ENCODE data around the gene ACAD9. TPM values are rescaled to one million over a fixed set of nuclear protein-coding genes. Genes with fewer than 3 reads are reported as not detected.
A peak's percentile ranks its signal among the peaks of the same experiment; 100 is the strongest.

The ACAD9 gene
- total RNA-seq, 1 donor from 2014 or later = 42.3 TPM

- DNase-seq (ENCODE audit: low read depth) = no peak
Measured at GRCh38 chr3:128932516-128933212, 53.2 kb downstream of the ACAD9 start.

DNA sequence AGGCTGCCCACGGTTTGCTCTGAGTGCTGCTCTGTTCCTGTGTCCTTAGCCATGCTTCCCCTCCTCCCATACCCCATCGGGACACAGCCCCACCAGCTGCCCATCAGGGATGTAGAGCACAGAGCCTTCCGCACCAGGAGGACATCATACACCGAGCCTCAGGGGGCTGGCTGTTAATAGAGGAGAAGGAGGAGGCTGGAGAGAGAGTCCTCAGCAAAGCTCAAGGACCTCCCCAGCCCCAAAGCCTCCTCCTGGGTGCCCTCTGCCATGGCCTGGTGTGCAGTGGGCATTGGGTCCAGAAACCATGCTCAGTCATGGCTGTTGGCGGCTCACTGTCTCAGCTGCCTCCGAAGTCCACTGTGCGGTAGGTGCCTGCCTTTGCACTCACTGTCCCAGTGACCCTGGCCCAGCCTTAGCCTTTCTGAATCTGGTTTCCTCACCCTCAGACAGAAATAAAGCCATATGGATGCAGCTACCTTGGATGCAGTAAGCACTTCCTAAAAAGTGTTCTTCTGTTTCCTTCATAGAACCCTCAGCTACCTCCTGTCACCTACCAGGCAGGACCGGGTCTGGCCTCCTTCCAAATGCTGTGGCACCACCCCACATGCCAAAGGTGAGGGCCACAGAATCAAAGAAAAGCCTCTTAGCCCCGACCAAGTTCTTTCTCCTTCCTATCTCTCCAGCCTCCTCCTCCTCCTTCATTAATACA, 53.9 kb downstream of the ACAD9 start:
- no peak for DNase-seq (ENCODE audit: low read depth)

- no peak for DNase-seq (ENCODE audit: low read depth)
Measured at GRCh38 chr3:128933922-128934253, 54.5 kb downstream of the ACAD9 start.

- no peak for DNase-seq (ENCODE audit: low read depth)
Measured at GRCh38 chr3:128935922-128936321, 56.5 kb downstream of the ACAD9 start.

DNA sequence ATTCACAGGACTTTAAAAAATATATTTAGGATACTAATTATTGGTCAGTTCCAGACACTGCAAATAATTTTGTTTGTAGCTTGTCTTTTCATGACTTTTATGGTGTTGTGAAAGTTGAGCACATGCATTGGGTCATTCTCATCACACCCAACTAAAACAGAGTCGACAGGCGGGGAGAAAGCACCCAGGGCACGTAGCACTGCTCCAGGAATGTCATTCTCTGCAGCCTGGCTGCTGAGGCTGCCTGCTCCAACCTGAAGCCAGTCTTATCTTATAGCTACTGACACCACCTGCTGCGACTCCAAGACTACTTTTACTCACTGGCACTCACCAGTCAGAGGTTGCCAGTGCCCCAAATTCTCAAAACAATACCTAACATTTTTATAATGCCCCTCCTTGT, 56.9 kb downstream of the ACAD9 start:
- no peak for DNase-seq (ENCODE audit: low read depth)

GRCh38 chr3:128940252-128940651, 60.8 kb downstream of the ACAD9 start:
- no peak for DNase-seq (ENCODE audit: low read depth)

DNA sequence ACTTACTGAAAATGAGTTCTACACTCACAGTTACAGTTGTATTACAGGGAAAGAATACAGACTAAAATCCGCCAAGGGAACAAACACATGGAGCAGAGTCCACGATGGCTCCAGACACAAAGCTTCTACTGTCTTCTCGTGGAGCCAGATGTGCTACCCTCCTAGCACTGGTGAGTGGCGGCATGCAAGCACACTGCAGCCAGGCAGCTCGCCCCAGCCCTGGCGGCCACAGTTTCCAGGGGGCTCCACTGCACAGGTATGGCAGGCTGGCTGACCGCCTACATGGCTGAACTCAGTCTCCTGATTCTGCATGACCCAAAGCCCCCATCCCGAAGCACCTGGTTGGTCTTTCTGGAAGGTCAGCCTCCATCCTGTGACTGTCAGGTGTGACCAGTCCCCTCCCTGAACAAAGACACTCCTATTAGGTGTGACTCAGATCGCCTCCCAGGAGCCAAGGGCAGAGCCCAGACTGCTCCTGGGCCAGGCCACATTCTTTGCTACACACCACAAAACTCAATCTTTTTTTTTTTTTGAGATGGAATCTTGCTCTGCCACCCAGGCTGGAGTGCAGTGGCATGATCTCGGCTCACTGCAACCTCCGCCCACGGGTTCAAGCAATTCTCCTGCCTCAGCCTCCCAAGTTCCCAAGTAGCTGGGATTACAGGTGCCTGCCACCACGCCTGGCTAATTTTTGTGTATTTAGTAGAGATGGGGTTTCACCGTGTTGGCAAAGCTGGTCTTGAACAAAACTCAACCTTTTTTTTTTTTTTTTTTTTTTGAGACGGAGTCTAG, 62.9 kb downstream of the ACAD9 start:
- DNase-seq (ENCODE audit: low read depth) = no peak

- no peak for DNase-seq (ENCODE audit: low read depth)
Measured at GRCh38 chr3:128945041-128945877, 65.8 kb downstream of the ACAD9 start.

DNA sequence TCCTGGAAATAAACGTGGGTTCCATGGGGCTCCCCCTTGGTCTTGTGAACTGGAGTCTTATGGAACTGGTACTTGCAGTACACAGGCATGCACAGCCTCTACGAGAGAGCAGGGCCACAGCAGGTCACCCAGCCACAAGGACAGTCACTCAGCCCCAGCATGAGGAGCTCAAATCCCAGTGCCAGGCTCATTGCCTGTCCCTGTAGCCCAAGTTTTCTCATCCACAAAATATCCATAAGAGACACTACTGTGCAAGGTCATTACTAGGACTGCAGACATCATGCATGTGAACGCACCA, 66.4 kb downstream of the ACAD9 start:
- DNase-seq (ENCODE audit: low read depth) = no peak

DNA sequence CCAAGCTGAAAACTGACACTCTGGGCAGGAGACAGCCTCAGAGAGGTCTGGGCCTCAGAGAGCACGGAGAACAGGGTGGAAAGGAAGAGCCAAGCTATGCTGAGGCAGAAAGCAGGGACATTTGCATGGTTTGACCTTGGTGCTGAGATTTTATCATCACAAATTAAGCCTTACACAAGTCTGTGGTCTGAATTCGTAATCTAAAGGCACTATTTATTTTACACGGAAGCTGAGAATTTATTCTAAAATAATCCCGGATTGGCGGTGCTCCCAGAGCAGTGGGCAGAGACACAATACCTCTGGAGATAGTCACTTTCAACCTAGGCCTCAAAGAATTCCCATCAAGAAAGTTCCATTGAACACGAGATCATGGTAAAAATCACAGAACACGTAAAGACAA, 67.0 kb downstream of the ACAD9 start:
- peak; percentile 20 for DNase-seq (ENCODE audit: low read depth)

DNA sequence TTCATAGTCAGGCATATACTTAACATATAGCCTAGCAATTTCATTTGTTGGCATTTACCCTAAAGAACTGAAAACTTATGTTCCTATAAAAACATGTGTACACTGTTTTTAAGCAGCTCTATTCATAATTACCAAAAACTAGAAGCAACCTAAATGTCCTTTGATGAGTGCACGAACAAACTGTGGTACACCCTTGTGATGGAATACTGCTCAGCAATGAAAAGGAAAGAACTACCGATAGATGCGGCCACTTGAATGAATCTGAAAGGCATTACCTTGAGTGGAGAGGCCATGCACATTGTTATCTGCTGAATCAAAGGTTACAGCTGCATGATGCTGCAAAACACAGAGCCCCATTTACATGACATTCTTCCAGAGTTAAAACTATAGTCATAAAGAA, 69.7 kb downstream of the ACAD9 start:
- no peak for DNase-seq (ENCODE audit: low read depth)

DNA sequence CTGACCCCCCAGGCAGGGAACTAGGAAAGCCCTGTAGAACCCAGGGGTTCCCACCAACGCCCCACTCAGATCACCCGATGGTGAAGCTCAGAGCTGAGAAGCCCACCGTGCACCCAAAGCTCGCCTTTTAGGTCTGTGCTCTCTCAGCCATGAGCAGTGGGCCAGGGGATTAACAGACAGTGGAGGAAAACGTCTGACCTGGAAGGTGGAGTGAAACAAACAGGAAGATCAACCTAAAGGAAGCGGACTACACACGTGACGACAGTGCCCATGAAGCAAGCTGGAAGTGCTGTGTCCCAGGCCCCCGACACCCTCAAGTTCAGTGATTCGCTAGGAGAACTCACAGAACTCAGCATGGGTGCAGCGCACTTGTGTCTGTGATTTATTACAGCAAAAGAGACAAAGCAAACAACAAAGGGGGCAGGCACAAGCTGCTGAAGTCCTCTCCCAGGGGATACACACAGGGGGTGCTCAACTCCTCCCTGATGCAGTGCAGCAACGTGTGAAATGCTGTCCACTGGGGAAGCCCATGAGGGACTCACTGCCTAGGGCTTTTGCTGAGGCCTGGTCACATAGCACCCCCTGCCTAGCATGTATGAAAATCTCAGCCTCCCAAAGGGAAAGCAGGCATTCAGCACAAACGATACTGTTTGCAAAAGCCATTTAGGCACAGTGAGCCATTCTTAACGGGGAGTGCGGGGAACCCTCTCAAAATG, 71.0 kb downstream of the ACAD9 start:
- peak; percentile 23 for DNase-seq (ENCODE audit: low read depth)

GRCh38 chr3:128956440-128956839, 77.0 kb downstream of the ACAD9 start:
- DNase-seq (ENCODE audit: low read depth) = no peak

Other genes with a start within 250 kb of the ACAD9 start
- 277 and 422 TPM in 2 replicates for gene RPN1, start 228.8 kb upstream of the ACAD9 start, total RNA-seq
- gene RAB7A, start 153.4 kb upstream of the ACAD9 start, total RNA-seq = 73.2 and 109 TPM in 2 replicates
- 0.05 and 0.08 TPM in 2 replicates for gene CFAP92, start 114.5 kb downstream of the ACAD9 start, total RNA-seq
- gene EFCC1, start 121.7 kb downstream of the ACAD9 start, total RNA-seq = 1.6 and 4.6 TPM in 2 replicates
- gene GP9, start 181.2 kb downstream of the ACAD9 start, total RNA-seq = not detected in 2 replicates
- 8.4 and 8.7 TPM in 2 replicates for gene RAB43, start 242.2 kb downstream of the ACAD9 start, total RNA-seq